HG03025 (cell line): Measurements from ENCODE around the gene PKP1.

Experiments used
- ATAC-seq: cut with Tn5 transposase; IDR thresholded peaks from one replicate; pipeline ENCODE4 v1.9.1; 2021; ENCODE audit warnings: mild to moderate bottlenecking, moderate library complexity; ENCODE audit not compliant: unreplicated experiment, low FRiP score

Gene PKP1

GRCh38 chr1:201304126-201304525 lies 20.8 kb downstream of the PKP1 start:
- no peak for ATAC-seq

GRCh38 chr1:201305815-201306214 lies 22.5 kb downstream of the PKP1 start:
- no peak for ATAC-seq

DNA sequence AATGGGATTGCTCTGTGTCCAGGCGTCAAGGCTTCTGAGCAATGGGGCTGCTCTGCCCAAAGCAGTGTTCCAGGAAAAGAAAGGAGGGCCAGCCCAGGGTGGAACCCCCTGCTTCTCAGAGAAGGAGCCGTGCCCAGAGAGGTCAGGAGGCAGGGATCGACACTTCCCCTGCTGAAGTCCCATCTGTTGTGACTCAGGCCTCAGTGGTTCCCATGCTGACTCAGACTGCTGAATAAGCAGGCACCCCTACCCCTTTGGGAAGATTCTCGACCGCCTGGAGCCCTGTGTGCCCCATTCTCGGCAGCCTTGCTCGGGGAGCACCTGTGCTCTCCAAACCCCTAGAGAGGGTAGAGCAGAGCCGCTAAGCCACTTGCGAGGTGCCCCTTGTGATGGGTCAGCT lies 23.9 kb downstream of the PKP1 start:
- no peak for ATAC-seq

- ATAC-seq = no peak
Observed at GRCh38 chr1:201307760-201308499, 24.6 kb downstream of the PKP1 start.

DNA sequence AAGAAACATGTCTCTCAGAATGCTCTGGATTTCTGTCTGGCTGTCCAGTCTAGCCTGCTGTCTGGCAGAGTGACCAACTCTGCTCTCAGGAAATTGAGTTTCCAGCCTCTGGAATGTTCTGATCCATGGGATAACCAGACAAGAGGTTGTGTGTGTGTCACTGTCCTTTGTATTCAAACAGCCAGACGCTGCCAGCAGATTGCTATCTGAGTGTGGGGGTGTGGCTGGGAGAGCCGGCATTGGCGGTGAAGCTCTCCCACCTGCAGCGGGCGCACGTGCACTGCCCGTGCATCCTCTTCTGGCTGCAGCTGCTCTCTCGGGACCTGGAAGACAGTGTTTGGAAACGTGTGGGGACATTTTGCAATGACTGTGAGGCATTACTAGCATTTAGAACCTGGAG lies 26.1 kb downstream of the PKP1 start:
- ATAC-seq = no peak

- ATAC-seq = no peak
Observed at GRCh38 chr1:201310251-201310985, 27.1 kb downstream of the PKP1 start.

DNA sequence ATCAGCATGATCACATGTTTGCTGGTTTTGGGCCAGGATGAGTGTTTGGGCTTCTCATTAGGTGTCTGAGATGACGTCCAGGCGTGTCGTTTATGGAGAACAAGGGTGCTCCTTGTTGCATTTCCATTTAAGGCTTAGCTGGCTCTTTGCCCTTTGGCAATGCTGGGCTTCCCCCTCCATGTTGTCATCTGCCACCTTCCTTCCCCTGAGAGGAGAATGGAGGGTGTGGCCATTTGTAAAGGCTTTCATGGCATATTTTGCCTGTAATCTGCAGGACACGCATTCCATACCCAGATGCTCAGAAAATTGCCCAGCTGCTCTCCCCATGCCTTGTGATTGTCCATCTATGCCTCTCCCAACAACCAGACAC lies 27.7 kb downstream of the PKP1 start:
- no peak for ATAC-seq

- no peak for ATAC-seq
Observed at GRCh38 chr1:201311356-201312011, 28.2 kb downstream of the PKP1 start.

DNA sequence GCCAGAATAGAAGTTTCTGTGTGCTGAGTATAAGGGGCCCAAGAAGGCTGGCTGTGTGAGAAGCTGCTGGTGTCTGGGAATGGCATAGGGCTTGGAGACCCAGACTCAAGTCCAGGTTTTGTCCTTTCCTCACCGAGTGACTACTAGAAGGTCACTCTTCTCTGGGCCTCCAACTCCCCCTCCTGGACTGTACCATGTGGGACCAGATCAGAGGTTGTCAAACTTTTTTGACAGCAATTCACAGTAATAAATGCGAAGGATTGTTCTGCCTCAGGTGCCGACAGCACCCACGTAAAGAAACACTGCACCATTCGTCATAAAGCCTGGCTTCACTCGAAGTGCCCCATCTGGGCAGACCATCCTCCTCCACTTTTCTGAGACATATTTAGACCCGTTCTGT lies 29.0 kb downstream of the PKP1 start:
- ATAC-seq = no peak

DNA sequence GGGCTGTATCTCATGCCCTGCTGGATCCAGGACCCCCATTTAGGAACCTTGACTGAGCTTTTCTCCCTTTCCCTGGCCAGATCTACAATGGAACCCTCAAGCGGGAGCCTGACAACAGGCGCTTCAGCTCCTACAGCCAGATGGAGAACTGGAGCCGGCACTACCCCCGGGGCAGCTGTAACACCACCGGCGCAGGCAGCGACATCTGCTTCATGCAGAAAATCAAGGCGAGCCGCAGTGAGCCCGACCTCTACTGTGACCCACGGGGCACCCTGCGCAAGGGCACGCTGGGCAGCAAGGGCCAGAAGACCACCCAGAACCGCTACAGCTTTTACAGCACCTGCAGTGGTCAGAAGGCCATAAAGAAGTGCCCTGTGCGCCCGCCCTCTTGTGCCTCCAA lies 29.8 kb downstream of the PKP1 start:
- no peak for ATAC-seq

DNA sequence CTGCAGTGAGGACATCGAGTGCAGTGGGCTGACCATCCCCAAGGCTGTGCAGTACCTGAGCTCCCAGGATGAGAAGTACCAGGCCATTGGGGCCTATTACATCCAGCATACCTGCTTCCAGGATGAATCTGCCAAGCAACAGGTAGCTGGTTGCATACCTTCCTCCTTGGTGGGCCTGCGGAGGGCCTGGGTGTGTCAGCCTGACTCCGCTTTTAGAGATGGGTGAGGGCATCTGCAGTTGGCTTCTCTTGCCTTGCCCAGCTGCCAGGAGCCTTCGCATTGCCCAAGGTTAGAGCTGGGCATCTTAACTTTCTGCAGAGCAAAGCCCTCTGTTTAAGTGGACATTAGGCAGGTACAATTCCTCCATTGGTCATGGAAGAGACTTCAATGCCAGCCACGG lies 33.2 kb downstream of the PKP1 start:
- ATAC-seq = no peak

DNA sequence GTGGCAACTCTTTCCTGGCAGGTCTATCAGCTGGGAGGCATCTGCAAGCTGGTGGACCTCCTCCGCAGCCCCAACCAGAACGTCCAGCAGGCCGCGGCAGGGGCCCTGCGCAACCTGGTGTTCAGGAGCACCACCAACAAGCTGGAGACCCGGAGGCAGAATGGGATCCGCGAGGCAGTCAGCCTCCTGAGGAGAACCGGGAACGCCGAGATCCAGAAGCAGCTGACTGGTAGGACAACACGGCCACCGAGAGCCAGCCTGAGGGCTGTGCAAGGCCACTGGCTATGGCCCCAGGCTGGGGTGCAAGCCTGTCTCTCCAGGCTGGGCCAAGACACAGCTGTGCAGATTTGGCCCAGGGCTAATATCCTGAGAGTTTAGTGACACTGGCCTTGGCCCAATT lies 34.2 kb downstream of the PKP1 start:
- no peak for ATAC-seq

DNA sequence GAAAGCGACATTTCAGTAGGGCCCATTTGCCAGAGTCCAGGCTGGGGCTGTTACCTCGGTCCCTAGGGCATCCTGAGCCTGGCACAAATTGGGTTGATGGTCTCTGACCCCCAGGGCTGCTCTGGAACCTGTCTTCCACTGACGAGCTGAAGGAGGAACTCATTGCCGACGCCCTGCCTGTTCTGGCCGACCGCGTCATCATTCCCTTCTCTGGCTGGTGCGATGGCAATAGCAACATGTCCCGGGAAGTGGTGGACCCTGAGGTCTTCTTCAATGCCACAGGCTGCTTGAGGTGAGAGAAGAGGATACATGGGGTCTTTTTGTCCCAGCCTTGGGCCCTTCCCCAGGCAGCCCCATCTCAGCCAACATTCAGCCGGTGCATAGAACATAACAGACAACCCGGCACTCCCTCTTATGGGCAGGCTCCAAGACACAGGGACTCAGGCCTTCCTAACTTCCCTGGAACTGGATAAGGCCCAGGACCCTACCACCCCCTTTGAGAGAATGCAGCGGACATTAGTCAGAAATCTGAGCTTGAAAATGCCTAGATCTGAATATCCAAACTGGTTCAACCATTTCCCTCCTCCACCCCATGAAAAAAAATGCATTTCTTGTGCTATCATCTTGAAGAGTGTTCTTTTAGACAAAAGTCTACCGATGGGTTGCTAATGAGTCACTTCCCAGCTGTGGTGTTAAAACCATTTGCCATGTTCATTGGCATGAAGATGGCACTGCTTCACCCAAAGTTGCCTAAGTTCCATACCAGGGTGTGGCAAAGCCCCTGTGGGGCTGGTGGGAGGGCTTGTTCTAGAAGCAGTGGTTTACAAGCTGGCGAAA lies 35.4 kb downstream of the PKP1 start:
- no peak for ATAC-seq

GRCh38 chr1:201319631-201320030 lies 36.3 kb downstream of the PKP1 start:
- no peak for ATAC-seq

- no peak for ATAC-seq
Observed at GRCh38 chr1:201320168-201320788, 37.0 kb downstream of the PKP1 start.

- no peak for ATAC-seq
Observed at GRCh38 chr1:201321826-201322390, 38.6 kb downstream of the PKP1 start.

- ATAC-seq = no peak
Observed at GRCh38 chr1:201322653-201323510, 39.6 kb downstream of the PKP1 start.

GRCh38 chr1:201324306-201324705 lies 41.0 kb downstream of the PKP1 start:
- no peak for ATAC-seq
